ENCODE data around the gene ANKRD60. TPM values are rescaled to one million over a fixed set of nuclear protein-coding genes. Genes with fewer than 3 reads are reported as not detected.

ANKRD60 gene
- total RNA-seq, 2 donors from 2014 or later = not detected

DNA sequence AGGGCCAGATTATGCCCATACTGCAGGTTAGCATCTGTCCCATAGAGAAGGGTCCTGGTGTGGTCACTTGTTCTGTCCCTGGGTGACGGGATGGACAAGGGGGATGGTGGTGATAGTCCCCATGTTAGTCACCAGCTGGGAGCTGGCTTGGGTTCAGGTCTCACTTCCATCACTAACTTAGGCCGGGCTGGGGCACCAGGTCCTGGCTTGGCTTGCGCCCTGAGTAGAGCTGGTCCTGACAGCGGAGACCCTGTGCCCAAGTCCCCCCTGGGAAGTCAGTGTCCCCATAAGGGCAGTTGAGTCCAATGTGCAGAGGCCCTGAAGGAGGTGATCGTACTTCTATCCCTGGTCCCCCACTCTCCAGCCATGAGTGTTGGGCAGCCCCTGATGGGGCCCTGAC, 52.6 kb downstream of the ANKRD60 start:
- intact Hi-C loops (cut with DNase I) = no loop called here
- no peak for DNase-seq (ENCODE audit: low spot score)

DNA sequence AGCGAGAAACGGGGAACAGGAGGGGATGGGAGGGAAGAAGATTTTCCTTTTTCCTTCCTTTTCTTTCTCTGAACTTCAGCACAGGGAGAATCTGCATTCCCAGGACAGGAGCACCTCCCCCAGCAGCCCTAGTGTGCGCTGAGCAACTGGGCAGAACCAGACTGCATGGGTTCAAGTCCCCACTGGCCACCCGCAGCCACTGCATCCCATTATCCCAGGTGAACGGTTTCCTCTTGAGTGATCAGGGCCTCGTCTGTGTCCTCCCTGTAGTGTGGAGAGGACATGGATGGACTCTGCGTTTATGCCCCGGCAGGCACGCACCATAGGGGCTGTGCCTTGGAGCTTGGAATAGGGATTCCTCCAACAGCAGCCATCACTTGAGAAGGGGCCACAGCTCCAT, 53.0 kb downstream of the ANKRD60 start:
- no peak for DNase-seq (ENCODE audit: low spot score)

DNA sequence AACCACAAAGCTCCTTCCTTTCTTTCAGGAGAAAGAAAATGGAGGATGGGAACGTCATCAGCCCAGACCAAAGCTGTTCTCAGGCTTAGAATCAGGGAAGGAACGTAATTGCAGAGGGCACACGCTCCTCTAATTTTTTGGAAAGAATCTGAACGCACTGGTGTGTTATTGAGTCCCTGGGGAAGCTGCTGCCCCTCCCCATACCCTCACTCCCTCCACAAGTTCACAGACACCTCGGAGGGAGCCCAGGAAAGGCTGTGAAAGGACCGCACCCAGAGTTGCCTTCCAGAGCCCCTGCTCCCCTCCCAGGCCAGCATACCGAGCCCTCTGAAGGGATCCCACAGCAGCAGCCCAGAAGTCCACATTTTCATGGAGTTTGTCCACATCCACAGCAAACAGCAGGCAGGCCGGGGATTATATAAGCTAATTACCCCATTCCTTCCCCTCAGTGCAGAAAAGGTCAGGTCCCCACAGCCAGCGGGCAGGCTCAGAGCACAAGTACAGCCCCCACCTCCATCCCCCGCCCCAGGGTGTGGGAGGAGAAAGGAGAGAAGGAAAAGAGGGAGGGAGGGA, 53.7 kb downstream of the ANKRD60 start:
- peak; percentile 86 for DNase-seq (ENCODE audit: low spot score)
- intact Hi-C loops (cut with DNase I) = no loop called here

More for the DNA sequence above, 53.0 kb downstream of the ANKRD60 start:
- intact Hi-C loops (cut with DNase I) = no loop called here

DNA sequence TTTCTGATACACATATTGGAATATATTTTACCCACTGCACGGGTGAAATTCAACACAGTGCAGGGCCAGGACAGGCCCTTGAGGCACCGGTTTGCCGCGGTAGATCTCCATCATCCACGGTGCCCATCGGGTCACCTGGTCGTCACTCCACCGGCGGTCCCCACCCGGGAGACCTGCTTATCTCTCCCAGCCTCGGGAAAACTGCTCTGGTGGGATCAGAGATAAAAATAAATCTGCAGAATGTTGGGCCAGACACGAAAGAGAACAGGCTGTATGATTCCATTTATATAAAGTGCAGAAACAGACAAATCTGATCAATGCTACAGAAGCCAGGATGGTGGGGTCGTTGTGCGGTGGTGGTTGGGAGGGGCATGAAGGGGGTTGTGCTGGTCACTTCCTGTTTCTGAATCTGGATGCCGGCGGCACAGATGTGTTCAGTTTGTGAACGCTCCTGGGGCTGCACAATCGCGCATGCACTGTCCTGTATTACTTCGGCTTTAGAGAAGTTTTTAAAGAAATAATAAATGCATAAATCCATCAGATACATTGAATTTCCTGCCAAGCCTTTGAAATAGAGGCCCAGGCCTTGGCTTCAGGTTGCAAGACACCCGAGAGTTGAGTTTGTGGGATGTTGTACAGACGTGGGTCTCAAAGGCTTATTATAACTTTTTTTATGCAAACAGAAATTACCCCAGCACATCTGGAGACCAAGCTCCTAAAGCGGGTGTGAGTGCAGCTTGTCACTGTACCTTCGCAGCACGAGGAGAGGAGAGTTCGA, 54.3 kb downstream of the ANKRD60 start:
- intact Hi-C loops (cut with DNase I) = no loop called here
- no peak for DNase-seq (ENCODE audit: low spot score)

DNA sequence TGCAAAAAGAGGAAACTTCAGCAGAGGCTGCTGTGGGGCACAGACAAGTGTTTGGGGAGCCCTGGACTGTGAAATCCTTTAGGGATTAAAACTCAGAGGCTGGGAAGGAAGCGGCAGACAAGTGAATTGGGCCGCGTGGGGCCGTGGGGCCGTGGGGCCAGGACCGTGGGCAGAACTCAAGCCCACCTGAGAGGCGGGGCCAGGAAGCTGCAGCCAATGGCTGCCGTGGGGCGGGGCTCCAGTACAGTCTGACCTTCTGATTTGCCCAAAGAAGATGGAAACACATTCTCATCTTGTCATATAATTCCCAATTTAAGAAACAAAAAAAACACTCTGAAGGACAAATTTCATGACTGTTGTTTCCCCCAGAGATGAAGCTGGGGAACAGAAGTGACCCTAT, 55.4 kb downstream of the ANKRD60 start:
- no peak for DNase-seq (ENCODE audit: low spot score)
- intact Hi-C loops (cut with DNase I) = no loop called here

DNA sequence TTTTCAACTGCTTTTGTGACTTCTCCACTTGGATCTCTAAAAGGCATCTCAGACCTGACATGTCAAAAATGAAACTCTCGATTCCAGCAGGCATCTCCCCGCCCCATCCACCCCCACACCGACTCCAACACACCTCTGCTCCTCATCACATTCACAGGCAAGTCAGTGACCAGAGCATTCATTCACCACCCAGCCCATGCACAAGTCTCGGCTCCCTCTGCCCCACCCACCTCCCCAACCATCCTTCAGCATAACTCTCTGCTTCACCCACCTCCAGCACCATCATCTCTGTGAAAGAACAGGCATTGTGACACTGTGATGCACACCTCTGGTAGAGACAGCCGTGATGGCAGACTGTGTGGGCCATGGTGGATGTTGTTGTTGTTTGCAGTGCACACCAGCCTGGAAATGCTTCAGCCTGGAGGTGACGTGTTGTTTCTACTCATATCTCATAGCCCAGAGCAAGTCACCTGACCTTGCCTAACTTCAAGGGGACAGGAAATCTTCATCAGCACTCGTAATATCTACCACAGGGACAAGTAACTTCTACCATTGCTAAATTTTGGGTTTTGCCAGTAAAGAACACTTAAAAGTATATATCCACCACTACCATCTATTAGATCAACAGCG, 56.5 kb downstream of the ANKRD60 start:
- intact Hi-C loops (cut with DNase I) = no loop called here
- no peak for DNase-seq (ENCODE audit: low spot score)

DNA sequence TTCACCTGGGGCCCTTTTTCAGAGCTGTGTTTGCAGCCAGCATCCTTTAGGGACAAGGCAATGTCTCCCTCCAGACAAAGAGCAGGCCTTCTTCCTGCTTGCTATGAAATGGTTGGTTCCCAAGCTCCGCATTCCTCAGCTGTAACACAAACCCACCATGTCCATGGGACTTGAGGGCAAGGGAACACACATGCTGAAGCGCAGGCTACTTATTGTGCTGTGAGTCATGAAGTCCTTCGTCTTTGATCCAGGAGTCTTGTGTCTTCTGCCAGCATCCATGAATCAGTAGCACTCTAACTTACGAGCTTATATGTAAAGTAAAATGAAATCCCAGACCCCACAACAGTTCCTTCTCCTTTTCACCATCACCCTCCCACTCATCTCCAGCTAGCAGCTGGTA, 59.0 kb downstream of the ANKRD60 start:
- intact Hi-C loops (cut with DNase I) = loop anchor here in 1 of 2 donors (10.0 kb wide), 1 partner anchor 55 kb away; the partner anchor contains the start of gene ANKRD60
- no peak for DNase-seq (ENCODE audit: low spot score)

DNA sequence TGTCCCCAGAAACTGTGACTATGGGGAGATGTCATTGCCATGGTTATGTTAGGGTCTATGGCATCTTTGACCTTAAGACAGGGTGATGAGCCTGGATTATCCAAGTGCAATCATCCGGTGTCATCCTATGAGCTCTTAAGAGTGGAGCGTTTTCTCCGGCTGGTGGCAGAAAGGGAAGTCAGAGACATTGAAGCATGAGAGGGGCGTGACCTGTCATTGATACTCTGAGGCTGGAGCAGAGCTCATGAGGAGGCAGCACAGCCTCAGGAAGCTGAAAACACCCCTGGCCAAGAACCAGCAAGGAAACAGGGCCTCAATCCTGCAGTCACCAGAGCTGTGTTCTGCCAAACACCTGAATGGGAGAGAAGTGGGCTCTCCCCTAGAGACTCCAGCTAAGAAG, 59.6 kb downstream of the ANKRD60 start:
- intact Hi-C loops (cut with DNase I) = loop anchor here in 1 of 2 donors (10.0 kb wide), 1 partner anchor 56 kb away; the partner anchor contains the start of gene ANKRD60
- no peak for DNase-seq (ENCODE audit: low spot score)

DNA sequence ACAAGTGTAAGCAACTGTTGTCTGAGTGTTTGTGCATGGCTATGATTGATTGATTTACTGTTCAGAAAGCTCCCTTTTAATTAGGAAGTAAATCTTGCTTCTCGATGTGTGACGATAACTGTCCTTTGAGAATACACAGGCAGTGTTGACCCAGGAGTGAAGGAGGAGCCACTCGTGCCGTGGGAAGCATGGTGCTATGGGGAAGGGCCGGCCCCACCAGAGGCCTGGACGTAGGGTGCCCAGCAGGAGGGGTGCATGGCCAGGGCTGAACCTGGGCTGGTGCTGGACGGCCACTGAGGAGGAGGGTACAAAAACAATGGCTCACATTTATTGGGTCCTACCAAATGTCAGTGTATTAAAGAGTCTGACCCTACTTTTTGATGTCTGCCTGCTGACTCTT, 60.7 kb downstream of the ANKRD60 start:
- intact Hi-C loops (cut with DNase I) = loop anchor here in 1 of 2 donors (10.0 kb wide), 1 partner anchor 57 kb away; the partner anchor contains the start of gene ANKRD60

More for the DNA sequence above, 60.7 kb downstream of the ANKRD60 start:
- DNase-seq (ENCODE audit: low spot score) = no peak

Other genes starting within 250 kb of the ANKRD60 start
- 10 to 100 TPM; 22.1 to 27.3 TPM for gene RAB22A, start 81.1 kb upstream of the ANKRD60 start, total RNA-seq
- gene VAPB, start 160.6 kb upstream of the ANKRD60 start, total RNA-seq = 10 to 100 TPM; 54.6 to 59.0 TPM

Data from posterior vena cava (tissue), 2 donors.